K562 (cell line): ENCODE data around the gene SRCAP. TPM values are rescaled to one million over a fixed set of nuclear protein-coding genes. Genes with fewer than 3 reads are reported as not detected.

Source experiments
- CEBPZ ChIP-seq: fragments of 150-350 bp; IDR thresholded peaks from 2 replicates; pipeline ENCODE4 v1.6.1; 2014; ENCODE audit warnings: low read depth, mild to moderate bottlenecking, low read length, borderline replicate concordance
- HNRNPK ChIP-seq: fragments of 200-400 bp; formaldehyde crosslinking; IDR thresholded peaks from one replicate; pipeline ENCODE4 v1.6.1; 2018; ENCODE audit warnings: mild to moderate bottlenecking, low read depth, low read length; ENCODE audit not compliant: poor library complexity, severe bottlenecking
- MAX ChIP-seq: sonication (generic); formaldehyde crosslinking; IDR thresholded peaks from 2 replicates; pipeline ENCODE4 v1.9.0; 2022; ENCODE audit warnings: mild to moderate bottlenecking, missing genetic modification reagents
- MCM2 ChIP-seq: fragments of 450-650 bp; IDR thresholded peaks from 2 replicates; pipeline ENCODE4 v1.6.1; 2017; ENCODE audit warnings: low read depth, mild to moderate bottlenecking
- NUFIP1 ChIP-seq: fragments of 450-650 bp; IDR thresholded peaks from 2 replicates; pipeline ENCODE4 v1.6.1; 2018; ENCODE audit not compliant: partially characterized antibody
- RBM25 ChIP-seq: fragments of 200-400 bp; formaldehyde crosslinking; IDR thresholded peaks from 2 replicates; pipeline ENCODE4 v1.6.1; 2018; ENCODE audit warnings: low read length, low read depth, moderate library complexity; ENCODE audit not compliant: severe bottlenecking
- SIN3A ChIP-seq, 2 experiments: fragments of 150-350 bp in 1 of 2; IDR thresholded peaks; 2 replicates each; pipeline ENCODE4 v1.6.1; 2011 to 2016; ENCODE audit warnings: borderline replicate concordance in 2 of 2, low read depth in 2 of 2, low read length in 2 of 2, mild to moderate bottlenecking in 2 of 2, moderate library complexity in 2 of 2; ENCODE audit not compliant: control insufficient read depth in 1 of 2
- TOE1 ChIP-seq, 2 experiments: fragments of 450-650 bp in 1 of 2; sonication (generic) in 1 of 2; formaldehyde crosslinking in 1 of 2; IDR thresholded peaks; 2 replicates each; pipeline versions ENCODE4 v1.7.1 to v1.8.0; 2016 to 2022; ENCODE audit warnings: borderline replicate concordance in 2 of 2, mild to moderate bottlenecking in 2 of 2, antibody characterized with exemption in 1 of 2, inconsistent platforms in 1 of 2, low read depth in 1 of 2, missing genetic modification reagents in 1 of 2, moderate library complexity in 1 of 2
- ZC3H4 ChIP-seq: sonication (generic); formaldehyde crosslinking; IDR thresholded peaks from 2 replicates; pipeline ENCODE4 v1.9.0; 2021; ENCODE audit warnings: missing genetic modification reagents, borderline replicate concordance
- ZNF232 ChIP-seq: sonication (generic); formaldehyde crosslinking; IDR thresholded peaks from 2 replicates; pipeline ENCODE4 v1.8.0; 2022; ENCODE audit warnings: mild to moderate bottlenecking, missing genetic modification reagents
- ZNF431 ChIP-seq: sonication (generic); formaldehyde crosslinking; IDR thresholded peaks from 2 replicates; pipeline ENCODE4 v1.8.0; 2022; ENCODE audit warnings: mild to moderate bottlenecking, missing genetic modification reagents
- ZSCAN32 ChIP-seq: fragments of 450-650 bp; formaldehyde crosslinking; IDR thresholded peaks from 2 replicates; pipeline ENCODE4 v1.4.0; 2020; ENCODE audit warnings: mild to moderate bottlenecking, moderate library complexity
- polyA plus RNA-seq, 8 experiments: library from polyadenylated mRNA; depleted of rRNA in 4 of 8; stranded (reverse) in 5 of 8; unstranded in 3 of 8; fragments of >200 nt; fragmentation: Nextera tagmentation in 2 of 8; fragmentation: Illumina TruSeq in 1 of 8; extraction: Ambion mirVana in 2 of 8; extraction: Trizol in 1 of 8; gene quantifications; 2 replicates each; pipeline versions ENCODE4 v1.2.1 to v1.2.3, GENCODE V29; 2011 to 2014; ENCODE audit warnings: inconsistent platforms in 1 of 8, missing spikeins in 1 of 8
- total RNA-seq, 7 experiments: library from RNA; depleted of rRNA in 6 of 7; stranded (reverse); fragments of >200 nt in 6 of 7; fragmentation: Illumina TruSeq in 2 of 7; extraction: Trizol in 2 of 7; gene quantifications; 2 replicates each; pipeline versions ENCODE4 v1.2.1 to v1.2.3, GENCODE V29; 2011 to 2021; ENCODE audit warnings: low replicate concordance in 1 of 7
- TF ChIP-seq, protein P1 (sequence below): fragments of 450-650 bp; formaldehyde crosslinking; IDR thresholded peaks from 2 replicates; pipeline ENCODE4 v1.4.0; 2020; ENCODE audit warnings: mild to moderate bottlenecking, moderate library complexity
- TF ChIP-seq, protein P2 (sequence below): sonication (generic); formaldehyde crosslinking; IDR thresholded peaks from 2 replicates; pipeline ENCODE4 v1.8.0; 2023; ENCODE audit warnings: missing genetic modification reagents, mild to moderate bottlenecking, borderline replicate concordance

SRCAP gene
- total and polyA plus RNA-seq, 9 of the 15 experiments (the other 6 are each of a cell fraction or from before 2014, with no cell fraction given): 0.21 to 62.6 (median 5.8) TPM

GRCh38 chr16:30658731-30659506, 40.1 kb upstream of the SRCAP start (continued):
- TF ChIP-seq, protein P1, sequence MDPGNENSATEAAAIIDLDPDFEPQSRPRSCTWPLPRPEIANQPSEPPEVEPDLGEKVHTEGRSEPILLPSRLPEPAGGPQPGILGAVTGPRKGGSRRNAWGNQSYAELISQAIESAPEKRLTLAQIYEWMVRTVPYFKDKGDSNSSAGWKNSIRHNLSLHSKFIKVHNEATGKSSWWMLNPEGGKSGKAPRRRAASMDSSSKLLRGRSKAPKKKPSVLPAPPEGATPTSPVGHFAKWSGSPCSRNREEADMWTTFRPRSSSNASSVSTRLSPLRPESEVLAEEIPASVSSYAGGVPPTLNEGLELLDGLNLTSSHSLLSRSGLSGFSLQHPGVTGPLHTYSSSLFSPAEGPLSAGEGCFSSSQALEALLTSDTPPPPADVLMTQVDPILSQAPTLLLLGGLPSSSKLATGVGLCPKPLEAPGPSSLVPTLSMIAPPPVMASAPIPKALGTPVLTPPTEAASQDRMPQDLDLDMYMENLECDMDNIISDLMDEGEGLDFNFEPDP: no peak
- TF ChIP-seq ZNF431 (CRISPR knock-in tag): no peak
- TF ChIP-seq MCM2: no peak
- TF ChIP-seq SIN3A (IDR thresholded peaks at IDR 0.05; ENCODE audit: borderline replicate concordance in 2 of 2, control insufficient read depth in 1 of 2, low read depth in 2 of 2, low read length in 2 of 2): peak; percentile 31 to 84; a peak in 1 of 4 replicates
- no peak for TF ChIP-seq HNRNPK
- no peak for TF ChIP-seq MAX (CRISPR knock-in tag)
- TF ChIP-seq TOE1 (IDR thresholded peaks at IDR 0.05; ENCODE audit: borderline replicate concordance): peak; percentile 91
- TF ChIP-seq TOE1 (CRISPR knock-in tag; IDR thresholded peaks at IDR 0.05; ENCODE audit: borderline replicate concordance, low read depth): no peak
- no peak for TF ChIP-seq NUFIP1
- TF ChIP-seq ZNF232: no peak
- TF ChIP-seq, protein P2, sequence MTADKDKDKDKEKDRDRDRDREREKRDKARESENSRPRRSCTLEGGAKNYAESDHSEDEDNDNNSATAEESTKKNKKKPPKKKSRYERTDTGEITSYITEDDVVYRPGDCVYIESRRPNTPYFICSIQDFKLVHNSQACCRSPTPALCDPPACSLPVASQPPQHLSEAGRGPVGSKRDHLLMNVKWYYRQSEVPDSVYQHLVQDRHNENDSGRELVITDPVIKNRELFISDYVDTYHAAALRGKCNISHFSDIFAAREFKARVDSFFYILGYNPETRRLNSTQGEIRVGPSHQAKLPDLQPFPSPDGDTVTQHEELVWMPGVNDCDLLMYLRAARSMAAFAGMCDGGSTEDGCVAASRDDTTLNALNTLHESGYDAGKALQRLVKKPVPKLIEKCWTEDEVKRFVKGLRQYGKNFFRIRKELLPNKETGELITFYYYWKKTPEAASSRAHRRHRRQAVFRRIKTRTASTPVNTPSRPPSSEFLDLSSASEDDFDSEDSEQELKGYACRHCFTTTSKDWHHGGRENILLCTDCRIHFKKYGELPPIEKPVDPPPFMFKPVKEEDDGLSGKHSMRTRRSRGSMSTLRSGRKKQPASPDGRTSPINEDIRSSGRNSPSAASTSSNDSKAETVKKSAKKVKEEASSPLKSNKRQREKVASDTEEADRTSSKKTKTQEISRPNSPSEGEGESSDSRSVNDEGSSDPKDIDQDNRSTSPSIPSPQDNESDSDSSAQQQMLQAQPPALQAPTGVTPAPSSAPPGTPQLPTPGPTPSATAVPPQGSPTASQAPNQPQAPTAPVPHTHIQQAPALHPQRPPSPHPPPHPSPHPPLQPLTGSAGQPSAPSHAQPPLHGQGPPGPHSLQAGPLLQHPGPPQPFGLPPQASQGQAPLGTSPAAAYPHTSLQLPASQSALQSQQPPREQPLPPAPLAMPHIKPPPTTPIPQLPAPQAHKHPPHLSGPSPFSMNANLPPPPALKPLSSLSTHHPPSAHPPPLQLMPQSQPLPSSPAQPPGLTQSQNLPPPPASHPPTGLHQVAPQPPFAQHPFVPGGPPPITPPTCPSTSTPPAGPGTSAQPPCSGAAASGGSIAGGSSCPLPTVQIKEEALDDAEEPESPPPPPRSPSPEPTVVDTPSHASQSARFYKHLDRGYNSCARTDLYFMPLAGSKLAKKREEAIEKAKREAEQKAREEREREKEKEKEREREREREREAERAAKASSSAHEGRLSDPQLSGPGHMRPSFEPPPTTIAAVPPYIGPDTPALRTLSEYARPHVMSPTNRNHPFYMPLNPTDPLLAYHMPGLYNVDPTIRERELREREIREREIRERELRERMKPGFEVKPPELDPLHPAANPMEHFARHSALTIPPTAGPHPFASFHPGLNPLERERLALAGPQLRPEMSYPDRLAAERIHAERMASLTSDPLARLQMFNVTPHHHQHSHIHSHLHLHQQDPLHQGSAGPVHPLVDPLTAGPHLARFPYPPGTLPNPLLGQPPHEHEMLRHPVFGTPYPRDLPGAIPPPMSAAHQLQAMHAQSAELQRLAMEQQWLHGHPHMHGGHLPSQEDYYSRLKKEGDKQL (CRISPR knock-in tag): no peak
- no peak for TF ChIP-seq CEBPZ
- no peak for TF ChIP-seq ZSCAN32 (CRISPR knock-in tag)
- no peak for TF ChIP-seq ZC3H4 (CRISPR knock-in tag)
- TF ChIP-seq RBM25: no peak
